AG04449 (cell line): ENCODE data around the gene FLRT1.

ENCODE experiments used
- CTCF ChIA-PET: fragments of 350-600 bp; formaldehyde crosslinking; extraction: SDS; loops from one replicate; lab custom pipeline; 2021; ENCODE audit warnings: antibody characterized with exemption; lab: Yijun Ruan, JAX
- POLR2A ChIA-PET: fragments of 400-600, 350-600 bp; formaldehyde crosslinking; extraction: SDS; loops from one replicate; lab custom pipeline; 2020; ENCODE audit warnings: antibody characterized with exemption, inconsistent platforms; lab: Yijun Ruan, JAX
- DNase-seq: peaks from one replicate; pipeline ENCODE4 v3.0.0-alpha.2; 2010; ENCODE audit warnings: low read depth, low spot score
- H3K4me3 ChIP-seq: 2 replicates; pipeline ENCODE4 v1.5.1; 2011; ENCODE audit warnings: low read depth, mild to moderate bottlenecking, control low read depth, low read length
- TF ChIP-seq, protein P1 (sequence below): IDR thresholded peaks from one replicate; pipeline ENCODE4 v1.5.1; 2011; ENCODE audit warnings: mild to moderate bottlenecking, moderate library complexity, low read length, control low read depth, inconsistent platforms; ENCODE audit not compliant: insufficient read depth; ENCODE audit errors: missing control alignments

The FLRT1 gene

DNA sequence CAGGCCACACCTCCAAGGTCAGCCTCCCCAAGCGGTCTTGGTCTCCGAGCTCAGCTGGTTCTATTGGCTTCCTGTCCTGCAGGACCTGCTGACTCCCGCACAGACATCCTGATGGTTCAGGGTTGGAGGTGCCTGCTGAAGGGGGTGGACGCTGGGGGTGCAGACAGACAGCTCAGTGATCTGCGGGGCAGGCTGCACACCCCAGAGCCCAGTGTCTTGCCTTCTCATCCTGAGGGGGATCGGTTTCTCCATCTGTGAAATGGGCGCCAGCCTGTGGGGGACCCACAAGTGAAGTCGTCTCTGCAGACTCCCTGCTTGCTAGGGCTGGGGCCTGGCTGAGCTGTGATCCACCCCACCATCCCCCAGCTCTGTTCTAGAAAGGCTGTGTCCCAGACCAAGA lies 13.8 kb downstream of the FLRT1 start:
- CTCF ChIA-PET = no interaction called here
- POLR2A ChIA-PET = no interaction called here
- no peak for DNase-seq
- TF ChIP-seq, protein P1, sequence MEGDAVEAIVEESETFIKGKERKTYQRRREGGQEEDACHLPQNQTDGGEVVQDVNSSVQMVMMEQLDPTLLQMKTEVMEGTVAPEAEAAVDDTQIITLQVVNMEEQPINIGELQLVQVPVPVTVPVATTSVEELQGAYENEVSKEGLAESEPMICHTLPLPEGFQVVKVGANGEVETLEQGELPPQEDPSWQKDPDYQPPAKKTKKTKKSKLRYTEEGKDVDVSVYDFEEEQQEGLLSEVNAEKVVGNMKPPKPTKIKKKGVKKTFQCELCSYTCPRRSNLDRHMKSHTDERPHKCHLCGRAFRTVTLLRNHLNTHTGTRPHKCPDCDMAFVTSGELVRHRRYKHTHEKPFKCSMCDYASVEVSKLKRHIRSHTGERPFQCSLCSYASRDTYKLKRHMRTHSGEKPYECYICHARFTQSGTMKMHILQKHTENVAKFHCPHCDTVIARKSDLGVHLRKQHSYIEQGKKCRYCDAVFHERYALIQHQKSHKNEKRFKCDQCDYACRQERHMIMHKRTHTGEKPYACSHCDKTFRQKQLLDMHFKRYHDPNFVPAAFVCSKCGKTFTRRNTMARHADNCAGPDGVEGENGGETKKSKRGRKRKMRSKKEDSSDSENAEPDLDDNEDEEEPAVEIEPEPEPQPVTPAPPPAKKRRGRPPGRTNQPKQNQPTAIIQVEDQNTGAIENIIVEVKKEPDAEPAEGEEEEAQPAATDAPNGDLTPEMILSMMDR = no peak
- no peak overlapping the region for H3K4me3 ChIP-seq

DNA sequence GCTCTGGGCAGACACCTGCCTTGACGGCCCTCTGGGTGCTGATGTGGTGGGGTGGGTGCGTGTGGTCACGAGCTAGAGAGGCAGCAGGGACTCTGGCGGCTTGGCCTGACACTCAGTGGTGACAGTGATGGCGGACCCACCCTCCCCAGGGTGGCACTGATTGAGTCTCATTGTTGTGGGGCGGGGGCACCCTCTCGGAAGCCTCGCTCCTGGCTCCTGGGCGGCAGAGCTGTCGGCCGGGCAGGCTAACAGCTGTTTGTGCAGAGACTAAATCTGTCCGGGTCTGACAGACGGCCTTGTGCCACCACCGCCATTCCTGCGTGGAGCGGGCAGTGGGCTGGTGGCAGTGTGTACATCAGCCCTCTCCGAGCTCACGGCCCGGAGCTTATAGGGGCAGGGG lies 15.6 kb downstream of the FLRT1 start:
- CTCF ChIA-PET = interaction anchor here (0.9 to 1.4 kb wide), 3 partner anchors 8 to 22 kb away, joined by 3 to 5 read pairs (median 4); no protein-coding TSS in a partner anchor
- TF ChIP-seq, protein P1 = no peak
- no peak for DNase-seq
- H3K4me3 ChIP-seq = no peak overlapping the region
- POLR2A ChIA-PET = interaction anchor here (0.6 kb wide), 1 partner anchor 43 kb away, joined by 3 read pairs; no protein-coding TSS in a partner anchor

DNA sequence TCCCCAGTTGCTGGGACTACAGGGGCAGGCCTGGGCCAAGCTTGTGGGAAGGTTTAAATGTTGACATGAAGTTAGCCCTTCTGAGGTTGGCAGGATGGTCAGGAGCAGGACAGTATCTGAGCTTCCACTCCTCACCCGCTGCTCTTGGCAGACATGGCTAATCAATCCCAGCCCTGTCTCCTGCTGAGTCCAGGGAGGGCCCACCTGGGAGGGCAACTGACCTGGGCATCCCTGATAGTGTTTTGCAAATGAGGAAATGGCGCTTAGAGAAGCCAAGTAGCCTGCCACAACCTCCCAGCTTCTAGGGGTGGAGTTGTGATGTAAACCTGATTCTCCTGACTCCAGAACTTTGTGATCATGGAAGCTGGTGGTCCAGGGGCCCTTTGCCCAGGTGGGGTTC lies 16.7 kb downstream of the FLRT1 start:
- ChIA-PET POLR2A (no interaction called here), CTCF (interaction anchor here (1.4 kb wide), 1 partner anchor 12 kb away, joined by 4 read pairs; no protein-coding TSS in a partner anchor)
- no peak for DNase-seq
- H3K4me3 ChIP-seq = no peak overlapping the region
- TF ChIP-seq, protein P1 = no peak

DNA sequence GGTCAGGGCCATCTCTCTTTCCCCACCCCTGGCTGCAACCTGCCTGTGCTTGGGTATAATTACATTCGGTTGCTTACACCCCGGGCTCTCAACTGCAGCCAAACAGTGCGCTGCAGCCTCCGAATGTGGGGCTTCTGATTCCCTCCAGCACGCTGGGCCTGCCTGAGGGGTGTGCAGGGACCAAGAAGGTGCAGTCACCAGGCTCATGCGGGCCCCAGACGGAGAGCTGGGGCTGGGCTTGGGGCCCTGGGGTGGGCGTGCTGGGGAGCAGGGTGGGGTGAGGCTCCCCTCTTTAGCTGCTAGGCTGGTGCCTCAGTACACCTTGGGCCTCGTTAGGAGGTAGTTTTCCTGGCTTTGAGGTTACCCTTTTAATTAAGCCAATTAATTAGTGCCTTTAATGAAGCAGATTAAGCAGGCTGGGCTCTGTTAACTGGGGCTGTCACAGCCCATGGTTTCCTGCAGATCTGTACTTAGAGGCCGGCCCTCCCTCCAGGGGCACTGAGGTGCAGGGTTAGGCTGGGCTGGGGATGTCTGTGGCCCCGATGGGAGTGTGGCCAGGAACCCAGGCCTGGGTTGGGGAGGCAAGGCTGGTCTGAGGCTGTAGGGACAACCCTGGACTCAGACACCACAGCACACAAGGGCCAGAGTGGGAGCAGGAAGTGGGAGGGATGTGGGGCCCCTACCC lies 17.3 kb downstream of the FLRT1 start:
- ChIA-PET CTCF (no interaction called here), POLR2A (no interaction called here)
- TF ChIP-seq, protein P1 = no peak
- DNase-seq = no peak
- no peak overlapping the region for H3K4me3 ChIP-seq

DNA sequence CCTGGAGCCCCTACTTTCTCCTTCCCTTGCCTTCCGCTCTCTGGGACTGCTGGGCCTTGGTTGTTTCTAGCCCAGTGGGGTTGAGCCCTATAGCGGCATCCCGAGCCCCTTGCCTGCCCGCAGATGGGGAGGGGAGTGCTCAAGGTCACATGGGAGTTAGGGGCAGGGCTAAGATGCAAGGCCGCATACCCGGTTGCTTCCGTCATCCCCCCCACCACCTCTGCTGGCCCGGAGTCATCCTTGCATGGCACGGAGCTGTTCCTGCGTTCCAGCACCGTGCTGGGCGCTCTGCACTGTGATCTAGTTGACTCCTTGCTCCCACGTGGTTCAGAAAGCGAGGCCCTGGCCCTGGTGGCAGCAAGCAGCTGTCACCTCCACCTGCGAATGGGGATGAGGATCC lies 18.0 kb downstream of the FLRT1 start:
- DNase-seq = no peak
- CTCF ChIA-PET = no interaction called here
- TF ChIP-seq, protein P1 = no peak
- H3K4me3 ChIP-seq = no peak overlapping the region
- POLR2A ChIA-PET = no interaction called here

DNA sequence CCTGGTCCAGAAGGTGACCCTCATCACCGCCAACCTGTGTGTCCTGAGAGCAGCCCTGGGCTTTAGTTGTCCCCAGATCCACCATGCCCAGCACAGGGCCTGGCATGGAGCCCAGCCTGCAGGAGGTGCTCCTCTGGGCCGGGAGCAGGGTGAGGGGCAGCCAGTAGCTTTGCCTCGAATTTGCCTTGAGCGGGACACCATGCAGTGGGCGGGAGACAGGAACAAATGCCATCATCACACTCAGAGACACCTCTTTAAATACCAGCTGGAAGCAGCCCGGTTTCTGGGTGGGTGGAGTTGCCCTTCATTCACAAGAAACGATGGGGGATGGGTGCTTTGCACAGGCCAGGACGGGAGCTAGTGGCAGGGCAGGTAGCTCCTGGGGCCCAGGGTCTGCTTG lies 19.3 kb downstream of the FLRT1 start:
- TF ChIP-seq, protein P1 = no peak
- DNase-seq = no peak
- ChIA-PET CTCF (no interaction called here), POLR2A (no interaction called here)
- H3K4me3 ChIP-seq = no peak overlapping the region
